SK-N-SH (cell line): ENCODE measurements around the gene ABCC10. TPM values are rescaled to one million over a fixed set of nuclear protein-coding genes. Genes with fewer than 3 reads are reported as not detected.
A peak's percentile ranks its signal among the peaks of the same experiment; 100 is the strongest.

Source experiments
- CTCF ChIA-PET: fragments of 300-600, 350-600 bp; formaldehyde crosslinking; extraction: SDS; loops from one replicate; lab custom pipeline; 2021; lab: Yijun Ruan, JAX
- POLR2A ChIA-PET: fragments of 350-600 bp; sonication (Branson Sonifier 250); formaldehyde crosslinking; extraction: SDS; loops from one replicate; lab custom pipeline; 2020; ENCODE audit warnings: antibody characterized with exemption, inconsistent platforms; lab: Yijun Ruan, JAX
- DNase-seq: peaks from one replicate; pipeline ENCODE4 v3.0.0; 2012
- H2AFZ ChIP-seq: fragments of 200-600 bp; sonication (generic); 2 replicates; pipeline ENCODE4 v1.8.1; 2016; ENCODE audit warnings: antibody characterized with exemption, mild to moderate bottlenecking, low read depth
- H3F3A ChIP-seq: fragments of 200-600 bp; sonication (generic); replicated peaks from 2 replicates; pipeline ENCODE3; 2016; ENCODE audit warnings: antibody characterized with exemption, mild to moderate bottlenecking; ENCODE audit not compliant: insufficient read depth
- H3K27ac ChIP-seq, 2 experiments: fragments of 200-500 bp in 1 of 2; fragments of 200-600 bp in 1 of 2; sonication (Bioruptor generic) in 1 of 2; sonication (generic), shearing (Covaris generic) in 1 of 2; 2 replicates each; pipeline versions ENCODE4 v1.5.1 to v1.6.1; 2014 to 2016; ENCODE audit warnings: low read depth in 2 of 2, inconsistent platforms in 1 of 2, low read length in 1 of 2, mild to moderate bottlenecking in 1 of 2, mixed read lengths in 1 of 2
- H3K27me3 ChIP-seq: fragments of 200-600 bp; sonication (generic), shearing (Covaris generic); 2 replicates; pipeline ENCODE4 v1.6.1; 2016; ENCODE audit warnings: mixed run types; ENCODE audit not compliant: insufficient read depth
- H3K36me3 ChIP-seq, 2 experiments: fragments of 200-500 bp in 1 of 2; fragments of 200-600 bp in 1 of 2; sonication (Bioruptor generic) in 1 of 2; sonication (generic) in 1 of 2; replicated peaks in 1 of 2; 2 replicates each; pipeline versions ENCODE3 to v1.5.1; 2014 to 2016; ENCODE audit warnings: low read length in 1 of 2, mild to moderate bottlenecking in 1 of 2; ENCODE audit not compliant: insufficient read depth in 2 of 2, control insufficient read depth in 1 of 2
- H3K4me1 ChIP-seq, 2 experiments: fragments of 200-500 bp in 1 of 2; fragments of 200-600 bp in 1 of 2; sonication (Bioruptor generic) in 1 of 2; sonication (generic), shearing (Covaris generic) in 1 of 2; 2 replicates each; pipeline versions ENCODE4 v1.5.1 to v1.6.1; 2014 to 2016; ENCODE audit warnings: low read depth in 1 of 2, low read length in 1 of 2, mixed run types in 1 of 2; ENCODE audit not compliant: insufficient read depth in 2 of 2, control insufficient read depth in 1 of 2
- H3K4me2 ChIP-seq: fragments of 200-600 bp; sonication (generic), shearing (Covaris generic); 2 replicates; pipeline ENCODE4 v1.6.1; 2017; ENCODE audit warnings: mixed run types
- H3K4me3 ChIP-seq, 2 experiments: fragments of 200-500 bp in 1 of 2; fragments of 200-600 bp in 1 of 2; sonication (Bioruptor generic) in 1 of 2; sonication (generic), shearing (Covaris generic) in 1 of 2; 2 replicates each; pipeline versions ENCODE4 v1.5.1 to v1.8.1; 2014 to 2016; ENCODE audit warnings: low read depth in 2 of 2, inconsistent platforms in 1 of 2, low read length in 1 of 2, mild to moderate bottlenecking in 1 of 2, mixed read lengths in 1 of 2, moderate library complexity in 1 of 2
- H3K79me2 ChIP-seq: fragments of 200-600 bp; sonication (generic); 2 replicates; pipeline ENCODE4 v1.8.1; 2017; ENCODE audit warnings: mild to moderate bottlenecking; ENCODE audit not compliant: insufficient read depth
- H3K9ac ChIP-seq: fragments of 200-600 bp; sonication (generic); 2 replicates; pipeline ENCODE4 v1.6.1; 2017; ENCODE audit warnings: mixed run types
- H3K9me2 ChIP-seq: fragments of 200-600 bp; sonication (generic); 2 replicates; pipeline ENCODE4 v1.6.1; 2017; ENCODE audit warnings: mixed run types
- H3K9me3 ChIP-seq: fragments of 200-600 bp; sonication (generic); 2 replicates; pipeline ENCODE4 v1.6.1; 2017; ENCODE audit warnings: mixed run types, mild to moderate bottlenecking, moderate library complexity
- H4K20me1 ChIP-seq: fragments of 200-600 bp; sonication (generic); 2 replicates; pipeline ENCODE4 v1.6.1; 2017; ENCODE audit warnings: mild to moderate bottlenecking, mixed run types; ENCODE audit not compliant: insufficient read depth
- ELF1 ChIP-seq: IDR thresholded peaks from 2 replicates; pipeline ENCODE4 v1.4.0; 2012
- FOXJ3 ChIP-seq: sonication (generic); formaldehyde crosslinking; IDR thresholded peaks from 2 replicates; pipeline ENCODE4 v1.5.1; 2020; ENCODE audit warnings: mild to moderate bottlenecking, missing genetic modification reagents
- GATA2 ChIP-seq: sonication (generic); formaldehyde crosslinking; IDR thresholded peaks from 2 replicates; pipeline ENCODE4 v1.5.0; 2020; ENCODE audit warnings: mild to moderate bottlenecking, missing genetic modification reagents
- NRF1 ChIP-seq: IDR thresholded peaks from 2 replicates; pipeline ENCODE4 v1.6.1; 2012; ENCODE audit warnings: low read depth, mild to moderate bottlenecking, low read length
- POLR2AphosphoS5 ChIP-seq: IDR thresholded peaks from 2 replicates; pipeline ENCODE4 v1.6.1; 2012; ENCODE audit warnings: low read depth, low read length
- RAD21 ChIP-seq: IDR thresholded peaks from 2 replicates; pipeline ENCODE4 v1.6.1; 2012; ENCODE audit warnings: mild to moderate bottlenecking, low read length
- RFX5 ChIP-seq: IDR thresholded peaks from 2 replicates; pipeline ENCODE4 v1.6.1; 2012; ENCODE audit warnings: mild to moderate bottlenecking, improper control_type of control experiment, low read length
- SMC3 ChIP-seq: IDR thresholded peaks from 2 replicates; pipeline ENCODE4 v1.6.1; 2012; ENCODE audit warnings: low read depth, low read length, improper control_type of control experiment
- WGBS: methylation state at CpG from one replicate; pipeline ENCODE4 v1.1.6; 2017; ENCODE audit warnings: low lambda C conversion rate; 5-methylcytosine and 5-hydroxymethylcytosine counted together
- polyA plus RNA-seq, 3 experiments: library from polyadenylated mRNA; depleted of rRNA; stranded (reverse); fragments of >200 nt; gene quantifications; 2 replicates each; pipeline ENCODE4 v1.2.3, GENCODE V29; 2012
- TF ChIP-seq, protein P1 (sequence below): fragments of 200-600 bp; sonication (generic); IDR thresholded peaks from 2 replicates; pipeline ENCODE4 v1.6.1; 2017; ENCODE audit warnings: antibody characterized with exemption, mild to moderate bottlenecking, moderate library complexity
- TF ChIP-seq, protein P2 (sequence below): IDR thresholded peaks from 2 replicates; pipeline ENCODE4; 2012
- TF ChIP-seq, protein P3 (sequence below): fragments of 150-350 bp; IDR thresholded peaks from 2 replicates; pipeline ENCODE4 v1.6.1; 2017; ENCODE audit warnings: antibody characterized with exemption, low read length, low read depth, borderline replicate concordance
- TF ChIP-seq, protein P4 (sequence below): IDR thresholded peaks from 2 replicates; pipeline ENCODE4 v1.4.0; 2012; ENCODE audit warnings: low read depth, borderline replicate concordance
- TF ChIP-seq, protein P5 (sequence below): IDR thresholded peaks from 2 replicates; pipeline ENCODE4 v1.4.0; 2012; ENCODE audit warnings: low read depth

The ABCC10 gene
- polyA plus RNA-seq, 1 of the 3 experiments (the other 2 are of a cell fraction) = 28.3 TPM

DNA sequence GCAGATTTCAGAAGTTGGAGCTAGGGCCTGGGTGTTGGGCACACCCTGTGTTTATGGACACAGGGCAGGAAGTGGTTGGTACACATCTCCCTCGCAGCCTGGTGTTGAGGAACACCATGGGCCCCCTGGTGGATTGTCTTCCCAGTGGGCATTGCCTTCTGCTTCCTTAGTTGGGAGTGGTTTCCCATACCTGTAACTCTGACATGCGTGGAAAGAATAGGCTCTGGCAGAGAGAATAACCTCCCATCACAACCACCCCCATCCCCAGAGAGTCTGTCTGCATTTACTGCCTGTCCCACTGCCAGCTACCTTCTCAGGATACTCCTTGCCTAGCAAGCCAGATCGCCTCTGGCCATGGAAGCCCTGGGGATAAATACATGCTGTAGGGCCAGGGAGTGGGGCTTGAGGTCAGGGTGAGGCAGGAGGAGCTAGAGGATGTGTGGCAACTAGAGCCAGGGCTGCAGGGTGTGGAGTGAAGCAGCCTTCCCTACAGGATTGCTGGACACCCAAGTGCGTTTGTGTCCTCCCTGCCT is 68.1 kb downstream of the ABCC10 start:
- H3K9me2 ChIP-seq = no peaks in the 10 kb centered on the region
- H4K20me1 ChIP-seq = peaks cover 26% of the 10 kb centered on the region; the same call in 1 of the 2 replicates
- H3K4me1 ChIP-seq = peaks cover 14 to 43% of the 10 kb centered on the region in 2 experiments; a peak in 3 of 4 replicates
- no peak overlapping the region for H3K4me3 ChIP-seq
- H3F3A ChIP-seq = no peaks in the 10 kb centered on the region
- H3K9me3 ChIP-seq = no peaks in the 10 kb centered on the region
- ChIA-PET CTCF (interaction anchor here (0.7 to 22.4 kb wide), 10 partner anchors 8 to 160 kb away, joined by 3 to 382 read pairs (median 7); partner anchors contain the start of genes DLK2, LRRC73 and TJAP1), POLR2A (interaction anchor here (0.7 kb wide), 1 partner anchor 67 kb away, joined by 3 read pairs; no protein-coding TSS in a partner anchor)
- no peaks in the 10 kb centered on the region for H3K27me3 ChIP-seq
- no peak overlapping the region for H3K4me2 ChIP-seq
- TF ChIP-seq GATA2 (CRISPR knock-in tag) = no peak
- no peak for TF ChIP-seq RFX5
- TF ChIP-seq, protein P1, sequence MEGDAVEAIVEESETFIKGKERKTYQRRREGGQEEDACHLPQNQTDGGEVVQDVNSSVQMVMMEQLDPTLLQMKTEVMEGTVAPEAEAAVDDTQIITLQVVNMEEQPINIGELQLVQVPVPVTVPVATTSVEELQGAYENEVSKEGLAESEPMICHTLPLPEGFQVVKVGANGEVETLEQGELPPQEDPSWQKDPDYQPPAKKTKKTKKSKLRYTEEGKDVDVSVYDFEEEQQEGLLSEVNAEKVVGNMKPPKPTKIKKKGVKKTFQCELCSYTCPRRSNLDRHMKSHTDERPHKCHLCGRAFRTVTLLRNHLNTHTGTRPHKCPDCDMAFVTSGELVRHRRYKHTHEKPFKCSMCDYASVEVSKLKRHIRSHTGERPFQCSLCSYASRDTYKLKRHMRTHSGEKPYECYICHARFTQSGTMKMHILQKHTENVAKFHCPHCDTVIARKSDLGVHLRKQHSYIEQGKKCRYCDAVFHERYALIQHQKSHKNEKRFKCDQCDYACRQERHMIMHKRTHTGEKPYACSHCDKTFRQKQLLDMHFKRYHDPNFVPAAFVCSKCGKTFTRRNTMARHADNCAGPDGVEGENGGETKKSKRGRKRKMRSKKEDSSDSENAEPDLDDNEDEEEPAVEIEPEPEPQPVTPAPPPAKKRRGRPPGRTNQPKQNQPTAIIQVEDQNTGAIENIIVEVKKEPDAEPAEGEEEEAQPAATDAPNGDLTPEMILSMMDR = peak; percentile 40; the same call in 1 of the 2 replicates
- TF ChIP-seq ELF1 = no peak
- WGBS = 100% methylated on average over 3 of the region's 4 CpGs
- no peak overlapping the region; a peak in 1 of 4 replicates for H3K27ac ChIP-seq
- H2AFZ ChIP-seq = no peak overlapping the region
- H3K79me2 ChIP-seq = peaks cover 12% of the 10 kb centered on the region; the same call in 1 of the 2 replicates
- H3K36me3 ChIP-seq = peaks cover 12 to 22% of the 10 kb centered on the region in 2 experiments
- H3K9ac ChIP-seq = no peak overlapping the region
- no peak for DNase-seq

DNA sequence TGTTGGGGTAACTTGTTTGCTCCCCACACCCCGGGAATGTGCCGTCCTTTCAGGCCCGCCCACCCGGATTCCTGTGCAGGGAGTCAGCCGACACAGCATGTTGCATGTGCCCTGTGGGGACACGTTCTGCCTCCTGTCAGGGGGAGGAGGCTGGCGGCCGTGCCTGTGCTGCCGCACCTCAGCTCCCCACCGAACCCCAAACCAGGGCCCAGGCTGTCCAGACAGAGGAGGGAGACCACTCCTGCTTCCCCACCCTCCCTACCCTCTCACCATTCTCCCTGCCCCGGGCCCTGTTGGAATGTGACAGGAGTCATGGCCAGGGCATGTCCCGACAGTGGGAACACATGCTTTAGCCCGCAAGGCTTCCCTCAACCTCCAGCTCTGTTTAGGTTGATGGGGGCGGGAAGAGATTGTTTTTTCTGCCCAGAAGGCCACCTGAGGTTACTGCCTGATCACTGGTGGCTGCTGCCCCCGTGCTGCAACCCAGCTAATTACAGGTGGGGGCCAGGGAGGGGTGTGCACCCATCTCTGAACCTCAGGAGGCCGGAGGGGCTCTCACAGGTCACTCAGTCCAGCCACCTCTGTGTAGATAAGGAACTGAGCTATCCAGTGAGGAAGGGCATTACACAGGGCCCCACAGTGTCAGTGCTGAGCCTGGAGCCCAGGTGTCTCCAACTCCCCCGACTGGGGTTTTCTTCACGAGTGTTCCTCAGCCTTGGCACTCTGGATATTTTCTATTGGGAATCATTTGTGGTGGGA is 69.2 kb downstream of the ABCC10 start:
- ChIA-PET POLR2A (no interaction called here), CTCF (interaction anchor here (0.6 to 22.4 kb wide), 18 partner anchors 10 to 161 kb away, joined by 3 to 382 read pairs (median 4); partner anchors contain the start of genes DLK2, LRRC73 and TJAP1)
- H3K9me3 ChIP-seq = no peaks in the 10 kb centered on the region
- peaks cover 14 to 43% of the 10 kb centered on the region in 2 experiments; a peak in 3 of 4 replicates for H3K4me1 ChIP-seq
- peak; percentile 80 for DNase-seq
- peaks cover 14 to 29% of the 10 kb centered on the region in 2 experiments for H3K36me3 ChIP-seq
- H3K27ac ChIP-seq = peak overlapping the region in 1 of 2 experiments; percentile 5; a peak in 1 of 4 replicates
- TF ChIP-seq SMC3 = peak; percentile 38; the same call in 1 of the 2 replicates
- TF ChIP-seq RAD21 = peak; percentile 69
- TF ChIP-seq, protein P2, sequence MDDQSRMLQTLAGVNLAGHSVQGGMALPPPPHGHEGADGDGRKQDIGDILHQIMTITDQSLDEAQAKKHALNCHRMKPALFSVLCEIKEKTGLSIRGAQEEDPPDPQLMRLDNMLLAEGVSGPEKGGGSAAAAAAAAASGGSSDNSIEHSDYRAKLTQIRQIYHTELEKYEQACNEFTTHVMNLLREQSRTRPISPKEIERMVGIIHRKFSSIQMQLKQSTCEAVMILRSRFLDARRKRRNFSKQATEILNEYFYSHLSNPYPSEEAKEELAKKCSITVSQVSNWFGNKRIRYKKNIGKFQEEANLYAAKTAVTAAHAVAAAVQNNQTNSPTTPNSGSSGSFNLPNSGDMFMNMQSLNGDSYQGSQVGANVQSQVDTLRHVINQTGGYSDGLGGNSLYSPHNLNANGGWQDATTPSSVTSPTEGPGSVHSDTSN = no peak
- no peak for TF ChIP-seq FOXJ3
- TF ChIP-seq, protein P3, sequence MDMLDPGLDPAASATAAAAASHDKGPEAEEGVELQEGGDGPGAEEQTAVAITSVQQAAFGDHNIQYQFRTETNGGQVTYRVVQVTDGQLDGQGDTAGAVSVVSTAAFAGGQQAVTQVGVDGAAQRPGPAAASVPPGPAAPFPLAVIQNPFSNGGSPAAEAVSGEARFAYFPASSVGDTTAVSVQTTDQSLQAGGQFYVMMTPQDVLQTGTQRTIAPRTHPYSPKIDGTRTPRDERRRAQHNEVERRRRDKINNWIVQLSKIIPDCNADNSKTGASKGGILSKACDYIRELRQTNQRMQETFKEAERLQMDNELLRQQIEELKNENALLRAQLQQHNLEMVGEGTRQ = no peak
- TF ChIP-seq, protein P4, sequence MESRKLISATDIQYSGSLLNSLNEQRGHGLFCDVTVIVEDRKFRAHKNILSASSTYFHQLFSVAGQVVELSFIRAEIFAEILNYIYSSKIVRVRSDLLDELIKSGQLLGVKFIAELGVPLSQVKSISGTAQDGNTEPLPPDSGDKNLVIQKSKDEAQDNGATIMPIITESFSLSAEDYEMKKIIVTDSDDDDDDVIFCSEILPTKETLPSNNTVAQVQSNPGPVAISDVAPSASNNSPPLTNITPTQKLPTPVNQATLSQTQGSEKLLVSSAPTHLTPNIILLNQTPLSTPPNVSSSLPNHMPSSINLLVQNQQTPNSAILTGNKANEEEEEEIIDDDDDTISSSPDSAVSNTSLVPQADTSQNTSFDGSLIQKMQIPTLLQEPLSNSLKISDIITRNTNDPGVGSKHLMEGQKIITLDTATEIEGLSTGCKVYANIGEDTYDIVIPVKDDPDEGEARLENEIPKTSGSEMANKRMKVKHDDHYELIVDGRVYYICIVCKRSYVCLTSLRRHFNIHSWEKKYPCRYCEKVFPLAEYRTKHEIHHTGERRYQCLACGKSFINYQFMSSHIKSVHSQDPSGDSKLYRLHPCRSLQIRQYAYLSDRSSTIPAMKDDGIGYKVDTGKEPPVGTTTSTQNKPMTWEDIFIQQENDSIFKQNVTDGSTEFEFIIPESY = no peak
- no peak for TF ChIP-seq NRF1
- TF ChIP-seq POLR2AphosphoS5 = no peak
- TF ChIP-seq, protein P5, sequence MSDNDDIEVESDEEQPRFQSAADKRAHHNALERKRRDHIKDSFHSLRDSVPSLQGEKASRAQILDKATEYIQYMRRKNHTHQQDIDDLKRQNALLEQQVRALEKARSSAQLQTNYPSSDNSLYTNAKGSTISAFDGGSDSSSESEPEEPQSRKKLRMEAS = no peak
- TF ChIP-seq RFX5 = no peak
- TF ChIP-seq, protein P1 = peak; percentile 51
- no peak overlapping the region for H3K9ac ChIP-seq
- no peak overlapping the region for H2AFZ ChIP-seq
- no peak overlapping the region for H3K4me2 ChIP-seq
- no peaks in the 10 kb centered on the region for H3F3A ChIP-seq
- 60% methylated on average over 7 of the region's 18 CpGs for WGBS
- H4K20me1 ChIP-seq = peaks cover 24% of the 10 kb centered on the region; the same call in 1 of the 2 replicates
- no peak overlapping the region for H3K4me3 ChIP-seq
- no peaks in the 10 kb centered on the region for H3K27me3 ChIP-seq
- H3K79me2 ChIP-seq = peaks cover 12% of the 10 kb centered on the region; the same call in 1 of the 2 replicates
- H3K9me2 ChIP-seq = no peaks in the 10 kb centered on the region
